ENCODE measurements around the gene SELE. TPM values are rescaled to one million over a fixed set of nuclear protein-coding genes. Genes with fewer than 3 reads are reported as not detected.

Gene SELE
- total RNA-seq, 1 experiment from 2014 or later = not detected

GRCh38 chr1:169712309-169712631, 21.6 kb downstream of the SELE start:
- POLR2A ChIA-PET = interaction anchor here (0.6 to 1.7 kb wide), 3 partner anchors 97 to 1346 kb away, joined by 3 to 8 read pairs (median 3); partner anchors contain the start of gene F5
- CTCF ChIA-PET = interaction anchor here (0.5 to 5.2 kb wide), 59 partner anchors 9 to 1945 kb away, joined by 3 to 153 read pairs (median 4); partner anchors contain the start of genes BLZF1, F5, METTL18 and SELP
- Mint-ChIP-seq H3K9me3 (ENCODE audit: unreplicated experiment) (peaks cover 6% of the 10 kb centered on the region), H3K4me1 (ENCODE audit: insufficient read depth, unreplicated experiment) (peaks cover 7% of the 10 kb centered on the region), H3K4me3 (ENCODE audit: unreplicated experiment) (peak overlapping the region; percentile 58), H3K27me3 (ENCODE audit: insufficient read depth, unreplicated experiment) (peaks cover 22% of the 10 kb centered on the region), H3K36me3 (ENCODE audit: insufficient read depth, unreplicated experiment) (no peaks in the 10 kb centered on the region), H3K27ac (ENCODE audit: low read depth, unreplicated experiment) (no peak overlapping the region)
- intact Hi-C loops (cut with micrococcal nuclease) = no loop called here
- BruUV-seq (replicated peaks) = no TSS peak
- DNase-seq (ENCODE audit: unreplicated experiment) = no peak
- TF ChIP-seq CTCF (IDR thresholded peaks at IDR 0.05; ENCODE audit: unreplicated experiment) = no peak

- CTCF ChIA-PET = interaction anchor here (0.5 to 5.2 kb wide), 59 partner anchors 10 to 1946 kb away, joined by 3 to 153 read pairs (median 4); partner anchors contain the start of genes BLZF1, F5, METTL18 and SELP
- POLR2A ChIA-PET = interaction anchor here (0.6 to 1.7 kb wide), 3 partner anchors 97 to 1346 kb away, joined by 3 to 8 read pairs (median 3); partner anchors contain the start of gene F5
- no TSS peak for BruUV-seq (replicated peaks)
- peak; percentile 90 for DNase-seq (ENCODE audit: unreplicated experiment)
- Mint-ChIP-seq H3K36me3 (ENCODE audit: insufficient read depth, unreplicated experiment) (no peaks in the 10 kb centered on the region), H3K4me1 (ENCODE audit: insufficient read depth, unreplicated experiment) (peaks cover 7% of the 10 kb centered on the region), H3K9me3 (ENCODE audit: unreplicated experiment) (peaks cover 6% of the 10 kb centered on the region), H3K27me3 (ENCODE audit: insufficient read depth, unreplicated experiment) (peaks cover 27% of the 10 kb centered on the region), H3K4me3 (ENCODE audit: unreplicated experiment) (peak within 1 kb of the TSS; percentile 58), H3K27ac (ENCODE audit: low read depth, unreplicated experiment) (no peak within 1 kb of the TSS)
- intact Hi-C loops (cut with micrococcal nuclease) = loop anchor here (1.0 kb wide), 2 partner anchors 110 to 161 kb away; no protein-coding TSS in a partner anchor
- peak; percentile 85 for TF ChIP-seq CTCF (IDR thresholded peaks at IDR 0.05; ENCODE audit: unreplicated experiment)
Observed at GRCh38 chr1:169711469-169712308, 22.2 kb downstream of the SELE start, which contains the start of gene SELL. SELL (minus strand) TSS chr1:169711620; CDS start chr1:169711498, 122 bp downstream.

- H3K27ac Mint-ChIP-seq (ENCODE audit: low read depth, unreplicated experiment) = no peak overlapping the region
Observed at GRCh38 chr1:169708647-169709046, 25.2 kb downstream of the SELE start.

More at GRCh38 chr1:169708647-169709046, 25.2 kb downstream of the SELE start:
- TF ChIP-seq CTCF (IDR thresholded peaks at IDR 0.05; ENCODE audit: unreplicated experiment) = no peak
- Mint-ChIP-seq H3K4me1 (ENCODE audit: insufficient read depth, unreplicated experiment) (peaks cover 7% of the 10 kb centered on the region), H3K36me3 (ENCODE audit: insufficient read depth, unreplicated experiment) (no peaks in the 10 kb centered on the region), H3K27me3 (ENCODE audit: insufficient read depth, unreplicated experiment) (peaks cover 46% of the 10 kb centered on the region), H3K4me3 (ENCODE audit: unreplicated experiment) (no peak overlapping the region), H3K9me3 (ENCODE audit: unreplicated experiment) (no peaks in the 10 kb centered on the region)
- CTCF ChIA-PET = interaction anchor here (1.0 to 4.8 kb wide), 2 partner anchors 85 to 107 kb away, joined by 3 to 30 read pairs; no protein-coding TSS in a partner anchor
- POLR2A ChIA-PET = interaction anchor here (1.2 kb wide), 1 partner anchor 29 kb away, joined by 3 read pairs; no protein-coding TSS in a partner anchor
- intact Hi-C loops (cut with micrococcal nuclease) = loop anchor here (5.0 kb wide), 1 partner anchor 241 kb away; no protein-coding TSS in a partner anchor
- BruUV-seq (replicated peaks) = no TSS peak
- no peak for DNase-seq (ENCODE audit: unreplicated experiment)
